Cardiac fibroblast (primary cell): ENCODE measurements around the gene SMC5.

Experiments
- DNase-seq, 2 donors: peaks; one replicate each; pipeline versions ENCODE4 v3.0.0 to v3.0.0-alpha.2; 2010; ENCODE audit warnings: low read depth in 2 of 2
- H3K4me3 ChIP-seq, 2 donors: replicated peaks in 1 of 2; 1 replicate in 1 of 2; 2 replicates in 1 of 2; pipeline ENCODE4 v1.5.1; 2011; ENCODE audit warnings: low read depth in 2 of 2, low read length in 2 of 2, mild to moderate bottlenecking in 2 of 2, moderate library complexity in 1 of 2
- CTCF ChIP-seq: IDR thresholded peaks from one replicate; pipeline ENCODE4 v1.5.1; 2011; ENCODE audit warnings: low read depth, mild to moderate bottlenecking, low read length, inconsistent platforms

The SMC5 gene

GRCh38 chr9:70374962-70375618, 116.3 kb downstream of the SMC5 start:
- no peak for DNase-seq
- H3K4me3 ChIP-seq, result no peak overlapping the region
- TF ChIP-seq CTCF, result no peak

GRCh38 chr9:70382046-70382708, 123.4 kb downstream of the SMC5 start:
- TF ChIP-seq CTCF, result no peak
- no peak overlapping the region for H3K4me3 ChIP-seq
- no peak for DNase-seq

- TF ChIP-seq CTCF, result no peak
- DNase-seq, result no peak
- no peak overlapping the region for H3K4me3 ChIP-seq
Observed at GRCh38 chr9:70382709-70383605, 124.2 kb downstream of the SMC5 start.

- H3K4me3 ChIP-seq, result no peak overlapping the region
- no peak for DNase-seq
- TF ChIP-seq CTCF, result no peak
Observed at GRCh38 chr9:70385426-70385825, 126.6 kb downstream of the SMC5 start.

GRCh38 chr9:70387663-70388062, 128.9 kb downstream of the SMC5 start:
- no peak for DNase-seq
- no peak overlapping the region for H3K4me3 ChIP-seq
- no peak for TF ChIP-seq CTCF

GRCh38 chr9:70389188-70389587, 130.4 kb downstream of the SMC5 start:
- DNase-seq, result no peak
- no peak overlapping the region for H3K4me3 ChIP-seq
- no peak for TF ChIP-seq CTCF
